Stomach (tissue), 9 donors: Measurements from ENCODE around the gene CAPN10. TPM values are rescaled to one million over a fixed set of nuclear protein-coding genes. Genes with fewer than 3 reads are reported as not detected.

ENCODE experiments used
- DNase-seq, 2 donors: peaks; one replicate each; pipeline versions ENCODE4 v3.0.0 to v3.0.0-alpha.2; 2013 to 2019
- H3K27ac ChIP-seq, 5 donors: fragments of 200-600 bp in 4 of 5; sonication (generic) in 4 of 5; one replicate each; pipeline ENCODE4 v1.5.1; 2013 to 2019; ENCODE audit warnings: mild to moderate bottlenecking in 1 of 5, moderate library complexity in 1 of 5
- H3K27me3 ChIP-seq, 3 donors: fragments of 200-600 bp; sonication (generic); one replicate each; pipeline ENCODE4 v1.5.1; 2017 to 2019; ENCODE audit warnings: mixed run types in 1 of 3
- H3K36me3 ChIP-seq, 4 donors: fragments of 200-600 bp; sonication (generic); 1 replicate in 3 of 4; 2 replicates in 1 of 4; pipeline ENCODE4 v1.5.1; 2016 to 2019
- H3K4me1 ChIP-seq, 4 donors: fragments of 200-600 bp; sonication (generic); one replicate each; pipeline ENCODE4 v1.5.1; 2016 to 2019
- H3K4me3 ChIP-seq, 4 donors: fragments of 200-600 bp; sonication (generic) in 3 of 4; one replicate each; pipeline ENCODE4 v1.5.1; 2016 to 2019; ENCODE audit warnings: mild to moderate bottlenecking in 1 of 4
- H3K9me3 ChIP-seq, 4 donors: fragments of 200-600 bp; sonication (generic); one replicate each; pipeline ENCODE4 v1.5.1; 2016 to 2019
- CTCF ChIP-seq, 7 experiments: fragments of 450-650 bp in 4 of 7; fragments of 200-600 bp in 3 of 7; sonication (generic) in 3 of 7; IDR thresholded peaks; one replicate each; pipeline ENCODE4 v1.5.1; 2016 to 2019; ENCODE audit warnings: antibody characterized with exemption in 7 of 7, control low read depth in 2 of 7, mild to moderate bottlenecking in 1 of 7
- EP300 ChIP-seq: sonication (generic); formaldehyde crosslinking; IDR thresholded peaks from one replicate; pipeline ENCODE4 v1.6.1; 2017; ENCODE audit warnings: antibody characterized with exemption
- POLR2A ChIP-seq, 4 donors: fragments of 450-650 bp; IDR thresholded peaks; one replicate each; pipeline ENCODE4 v1.6.1; 2016; ENCODE audit warnings: antibody characterized with exemption in 4 of 4, control low read depth in 2 of 4, mild to moderate bottlenecking in 1 of 4, moderate library complexity in 1 of 4
- POLR2AphosphoS5 ChIP-seq, 3 donors: sonication (generic); formaldehyde crosslinking; IDR thresholded peaks; one replicate each; pipeline ENCODE4 v1.6.1; 2016; ENCODE audit warnings: antibody characterized with exemption in 3 of 3
- WGBS, 5 donors: extraction: QIAGEN DNeasy Blood & Tissue Kit in 3 of 5; methylation state at CpG; one replicate each; pipeline versions ENCODE4 v1.1.5 to v1.1.7; 2013 to 2018; 5-methylcytosine and 5-hydroxymethylcytosine counted together
- intact Hi-C: fragments of 100-400 bp; cut with DNase I; formaldehyde crosslinking; loops from one replicate; pipeline ENCODE4 v1.15.1; 2023; ENCODE audit warnings: low total_unique reads
- polyA plus RNA-seq, 3 donors: library from polyadenylated mRNA; stranded (reverse); fragments of 200-250 nt; gene quantifications; one replicate each; pipeline ENCODE4 v1.2.3, GENCODE V29; 2013
- total RNA-seq, 5 donors: library from RNA; depleted of rRNA; stranded (reverse); fragments of >200 nt; gene quantifications; one replicate each; pipeline versions ENCODE4 v1.1.0 to v1.2.3, GENCODE V29; 2014 to 2016
- donor health status: healthy with polysubstance abuse.
- donor health status: Bipolar disorder and iron deficiency.
- donor health status: healthy.

The CAPN10 gene
- total and polyA plus RNA-seq, 8 donors: 17.7 to 197 (median 36.6) TPM

- Histone ChIP-seq H3K9me3 (no peaks in the 10 kb centered on the region), H3K27ac (no peak overlapping the region), H3K4me3 (no peak overlapping the region), H3K4me1 (peaks cover 14 to 44% (median 33%) of the 10 kb centered on the region in 4 donors), H3K36me3 (peaks cover 16 to 94% (median 74%) of the 10 kb centered on the region in 4 donors), H3K27me3 (no peaks in the 10 kb centered on the region)
- 94 to 97% (median 96%) methylated on average over 11 to 17 of the region's 17 CpGs for WGBS, 5 donors
- intact Hi-C loops: no loop called here
- DNase-seq: no peak
- TF ChIP-seq POLR2AphosphoS5 (IDR thresholded peaks at IDR 0.05): no peak
- no peak for TF ChIP-seq POLR2A (IDR thresholded peaks at IDR 0.05)
- no peak for TF ChIP-seq CTCF (IDR thresholded peaks at IDR 0.05)
- TF ChIP-seq EP300: no peak
Measured at GRCh38 chr2:240598311-240598911, 11.9 kb downstream of the CAPN10 start.

- Histone ChIP-seq H3K4me1 (peaks cover 18 to 45% (median 36%) of the 10 kb centered on the region in 4 donors), H3K36me3 (peaks cover 16 to 87% (median 66%) of the 10 kb centered on the region in 4 donors), H3K9me3 (no peaks in the 10 kb centered on the region), H3K27me3 (no peaks in the 10 kb centered on the region), H3K4me3 (no peak overlapping the region), H3K27ac (no peak overlapping the region)
- DNase-seq: no peak
- TF ChIP-seq CTCF (IDR thresholded peaks at IDR 0.05) (no peak), POLR2A (IDR thresholded peaks at IDR 0.05) (no peak), POLR2AphosphoS5 (IDR thresholded peaks at IDR 0.05) (no peak), EP300 (no peak)
- intact Hi-C loops: no loop called here
- 92 to 98% (median 95%) methylated on average over 11 of the region's 11 CpGs for WGBS, 5 donors
Measured at GRCh38 chr2:240599141-240599583, 12.6 kb downstream of the CAPN10 start.

- H3K27ac ChIP-seq: no peak overlapping the region
- no peak for TF ChIP-seq POLR2A (IDR thresholded peaks at IDR 0.05)
- WGBS, 5 donors: 88 to 97% (median 95%) methylated on average over 6 to 16 of the region's 16 CpGs
- H3K4me3 ChIP-seq: no peak overlapping the region
- no peak for DNase-seq
- no peaks in the 10 kb centered on the region for H3K27me3 ChIP-seq
- intact Hi-C loops: no loop called here
- peaks cover 9 to 75% (median 56%) of the 10 kb centered on the region in 4 donors for H3K36me3 ChIP-seq
- no peaks in the 10 kb centered on the region for H3K9me3 ChIP-seq
- H3K4me1 ChIP-seq: peaks cover 16 to 41% (median 39%) of the 10 kb centered on the region in 4 donors
Measured at GRCh38 chr2:240600451-240600961, 14.0 kb downstream of the CAPN10 start.

- Histone ChIP-seq H3K36me3 (peaks cover 9 to 67% (median 49%) of the 10 kb centered on the region in 4 donors), H3K9me3 (no peaks in the 10 kb centered on the region), H3K4me3 (no peak overlapping the region), H3K4me1 (peaks cover 8 to 34% (median 32%) of the 10 kb centered on the region in 4 donors), H3K27me3 (no peaks in the 10 kb centered on the region), H3K27ac (no peak overlapping the region)
- intact Hi-C loops: no loop called here
- WGBS, 5 donors: 76 to 88% (median 82%) methylated on average over 9 to 20 of the region's 20 CpGs
- no peak for DNase-seq
- TF ChIP-seq POLR2AphosphoS5 (IDR thresholded peaks at IDR 0.05): no peak
- no peak for TF ChIP-seq EP300
Measured at GRCh38 chr2:240601061-240601830, 14.7 kb downstream of the CAPN10 start.

- Histone ChIP-seq H3K36me3 (peaks cover 9 to 62% (median 44%) of the 10 kb centered on the region in 4 donors), H3K4me3 (no peak overlapping the region), H3K27me3 (no peaks in the 10 kb centered on the region), H3K4me1 (peaks cover 8 to 31% (median 27%) of the 10 kb centered on the region in 4 donors), H3K9me3 (no peaks in the 10 kb centered on the region), H3K27ac (no peak overlapping the region)
- WGBS, 5 donors: 89 to 98% (median 94%) methylated on average over 8 to 11 of the region's 11 CpGs
- intact Hi-C loops: no loop called here
- DNase-seq: no peak
- TF ChIP-seq POLR2AphosphoS5 (IDR thresholded peaks at IDR 0.05) (no peak), POLR2A (IDR thresholded peaks at IDR 0.05) (no peak)
Measured at GRCh38 chr2:240601831-240602160, 15.3 kb downstream of the CAPN10 start.
